Keratinocyte (primary cell): ENCODE measurements around the gene FLRT1. TPM values are rescaled to one million over a fixed set of nuclear protein-coding genes. Genes with fewer than 3 reads are reported as not detected.

ENCODE experiments used
- DNase-seq: peaks from one replicate; pipeline ENCODE4 v3.0.0-alpha.2; 2011; ENCODE audit warnings: low read depth, missing footprints, low spot score
- FAIRE-seq: peaks from 2 replicates; lab custom pipeline; 2011; peaks lifted over from hg19 to GRCh38; lab: Jason Lieb, UNC
- H2AFZ ChIP-seq: 2 replicates; pipeline ENCODE4 v1.6.0; 2012; ENCODE audit warnings: low read length, control low read depth, inconsistent platforms; ENCODE audit not compliant: control insufficient read depth
- H3K27ac ChIP-seq: 2 replicates; pipeline ENCODE4 v1.5.1; 2011; ENCODE audit warnings: low read length; ENCODE audit not compliant: control insufficient read depth, insufficient read depth
- H3K27me3 ChIP-seq: 3 replicates; pipeline ENCODE4 v1.6.0; 2011; ENCODE audit warnings: low read length; ENCODE audit not compliant: control insufficient read depth, insufficient read depth; ENCODE audit errors: extremely low read depth
- H3K36me3 ChIP-seq, 2 experiments: 2 replicates in 1 of 2; 3 replicates in 1 of 2; pipeline ENCODE4 v1.5.1; 2011; ENCODE audit warnings: low read length in 2 of 2, mild to moderate bottlenecking in 1 of 2; ENCODE audit not compliant: control insufficient read depth in 2 of 2, insufficient read depth in 2 of 2; ENCODE audit errors: extremely low read depth in 1 of 2
- H3K4me1 ChIP-seq: 3 replicates; pipeline ENCODE4 v1.5.1; 2011; ENCODE audit warnings: low read length; ENCODE audit not compliant: control insufficient read depth, insufficient read depth; ENCODE audit errors: extremely low read depth
- H3K4me2 ChIP-seq: 3 replicates; pipeline ENCODE4 v1.6.0; 2011; ENCODE audit warnings: low read depth, low read length; ENCODE audit not compliant: control insufficient read depth, insufficient read depth; ENCODE audit errors: extremely low read depth
- H3K4me3 ChIP-seq, 3 experiments: fragments of 200-600 bp in 1 of 3; sonication (generic) in 1 of 3; 2 replicates in 2 of 3; 3 replicates in 1 of 3; pipeline ENCODE4 v1.5.1; 2011 to 2016; ENCODE audit warnings: low read length in 3 of 3, mild to moderate bottlenecking in 3 of 3, control low read depth in 2 of 3, inconsistent platforms in 1 of 3, low read depth in 1 of 3, mixed read lengths in 1 of 3, mixed run types in 1 of 3, moderate library complexity in 1 of 3; ENCODE audit not compliant: control insufficient read depth in 2 of 3, insufficient read depth in 2 of 3; ENCODE audit errors: extremely low read depth in 1 of 3
- H3K79me2 ChIP-seq: 2 replicates; pipeline ENCODE4 v1.6.0; 2012; ENCODE audit warnings: low read length; ENCODE audit not compliant: control insufficient read depth, insufficient read depth
- H3K9ac ChIP-seq: 3 replicates; pipeline ENCODE4 v1.6.0; 2011; ENCODE audit warnings: low read length; ENCODE audit not compliant: control insufficient read depth, insufficient read depth; ENCODE audit errors: extremely low read depth
- H3K9me1 ChIP-seq: 3 replicates; pipeline ENCODE4 v1.6.0; 2011; ENCODE audit warnings: low read length; ENCODE audit not compliant: control insufficient read depth, insufficient read depth; ENCODE audit errors: extremely low read depth
- H3K9me3 ChIP-seq: 2 replicates; pipeline ENCODE4 v1.5.1; 2012; ENCODE audit warnings: low read depth, low read length; ENCODE audit not compliant: control insufficient read depth
- H4K20me1 ChIP-seq: 3 replicates; pipeline ENCODE4 v1.6.0; 2011; ENCODE audit warnings: low read length; ENCODE audit not compliant: control insufficient read depth, insufficient read depth; ENCODE audit errors: extremely low read depth
- EZH2 ChIP-seq: IDR thresholded peaks from one replicate; pipeline ENCODE4 v1.6.1; 2012; ENCODE audit warnings: inconsistent platforms, mild to moderate bottlenecking, low read length, moderate library complexity
- dilution Hi-C: fragments of 300-500 bp; cut with MboI; formaldehyde crosslinking; loops from one replicate; pipeline ENCODE4 v1.7.0; 2020; ENCODE audit warnings: low sequenced_read_pairs; ENCODE audit not compliant: extremely low pct_ligation_motif_present
- polyA plus RNA-seq, 5 experiments: library from polyadenylated mRNA; depleted of rRNA in 3 of 5; stranded (reverse) in 3 of 5; stranded (forward) in 1 of 5; unstranded in 1 of 5; fragments of >200 nt; gene quantifications; 1 replicate in 1 of 5; 2 replicates in 3 of 5; 3 replicates in 1 of 5; pipeline versions ENCODE4 v1.2.1 to v1.2.3, GENCODE V29; 2011 to 2012; ENCODE audit warnings: missing spikeins in 2 of 5, low read depth in 1 of 5, low replicate concordance in 1 of 5
- TF ChIP-seq, protein P1 (sequence below), 3 experiments: IDR thresholded peaks in 1 of 3; conservative IDR thresholded peaks in 1 of 3; optimal IDR thresholded peaks in 1 of 3; 2 replicates in 2 of 3; 3 replicates in 1 of 3; pipeline versions ENCODE3 to v1.5.1; 2011; ENCODE audit warnings: low read length in 3 of 3, mild to moderate bottlenecking in 3 of 3, moderate library complexity in 2 of 3, control low read depth in 1 of 3, inconsistent platforms in 1 of 3; ENCODE audit not compliant: insufficient read depth in 2 of 3; ENCODE audit errors: extremely low read depth in 1 of 3

Gene FLRT1
- polyA plus RNA-seq, 1 donor (not counting 4 experiments of a cell fraction or from before 2014, with no cell fraction given), result not detected

DNA sequence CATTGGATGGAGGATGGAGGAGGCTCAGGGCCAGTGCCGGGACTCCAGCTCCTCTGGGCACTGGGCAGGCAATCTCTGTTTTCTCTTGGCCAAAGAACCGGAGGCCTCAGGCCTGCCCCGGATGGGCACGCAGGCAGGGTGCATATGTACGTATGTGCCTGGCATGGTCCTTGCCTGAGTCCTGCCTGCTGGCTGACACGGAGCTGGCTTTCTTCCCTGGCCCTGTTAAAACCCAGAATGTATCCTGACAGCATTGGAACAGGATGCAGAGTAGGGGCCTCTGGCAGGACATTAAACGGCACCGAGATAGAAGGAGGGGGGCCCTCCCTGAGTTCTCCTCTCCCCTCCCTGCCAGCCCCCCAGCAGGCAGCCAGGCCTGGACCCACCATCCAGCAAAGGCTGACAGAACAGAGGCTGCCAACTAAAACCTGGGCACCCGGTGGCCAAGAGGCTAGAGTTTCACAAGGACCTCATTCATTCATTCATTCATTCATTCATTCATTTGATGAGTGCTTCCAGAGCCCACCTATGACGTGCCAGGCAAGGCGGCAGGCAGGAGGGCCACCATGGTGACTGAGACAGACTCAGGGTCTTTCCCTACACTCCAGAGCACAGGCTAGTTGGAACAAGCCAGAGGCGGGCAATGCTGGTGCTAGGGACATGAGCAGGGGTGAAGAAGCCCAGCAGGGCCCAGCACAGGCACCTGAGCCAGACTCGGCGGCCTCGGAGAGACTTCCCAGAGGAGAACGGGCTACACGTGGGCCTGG is 28.8 kb downstream of the FLRT1 start:
- H3K9me1 ChIP-seq, result no peaks in the 10 kb centered on the region
- no peak overlapping the region for H2AFZ ChIP-seq
- no peaks in the 10 kb centered on the region for H3K9me3 ChIP-seq
- no peak overlapping the region for H3K27ac ChIP-seq
- H3K27me3 ChIP-seq, result peaks cover 19% of the 10 kb centered on the region
- TF ChIP-seq, protein P1, sequence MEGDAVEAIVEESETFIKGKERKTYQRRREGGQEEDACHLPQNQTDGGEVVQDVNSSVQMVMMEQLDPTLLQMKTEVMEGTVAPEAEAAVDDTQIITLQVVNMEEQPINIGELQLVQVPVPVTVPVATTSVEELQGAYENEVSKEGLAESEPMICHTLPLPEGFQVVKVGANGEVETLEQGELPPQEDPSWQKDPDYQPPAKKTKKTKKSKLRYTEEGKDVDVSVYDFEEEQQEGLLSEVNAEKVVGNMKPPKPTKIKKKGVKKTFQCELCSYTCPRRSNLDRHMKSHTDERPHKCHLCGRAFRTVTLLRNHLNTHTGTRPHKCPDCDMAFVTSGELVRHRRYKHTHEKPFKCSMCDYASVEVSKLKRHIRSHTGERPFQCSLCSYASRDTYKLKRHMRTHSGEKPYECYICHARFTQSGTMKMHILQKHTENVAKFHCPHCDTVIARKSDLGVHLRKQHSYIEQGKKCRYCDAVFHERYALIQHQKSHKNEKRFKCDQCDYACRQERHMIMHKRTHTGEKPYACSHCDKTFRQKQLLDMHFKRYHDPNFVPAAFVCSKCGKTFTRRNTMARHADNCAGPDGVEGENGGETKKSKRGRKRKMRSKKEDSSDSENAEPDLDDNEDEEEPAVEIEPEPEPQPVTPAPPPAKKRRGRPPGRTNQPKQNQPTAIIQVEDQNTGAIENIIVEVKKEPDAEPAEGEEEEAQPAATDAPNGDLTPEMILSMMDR (optimal IDR thresholded peaks at IDR 0.05 in 1 of 3, IDR thresholded peaks at IDR 0.05 in 1 of 3, conservative IDR thresholded peaks at IDR 0.05 in 1 of 3; ENCODE audit: extremely low read depth in 1 of 3, insufficient read depth in 2 of 3, low read length in 3 of 3), result no peak
- no peak for TF ChIP-seq EZH2
- H3K36me3 ChIP-seq, result no peaks in the 10 kb centered on the region
- no peak for FAIRE-seq
- no peak overlapping the region for H3K4me2 ChIP-seq
- dilution Hi-C loops, result no loop called here
- no peaks in the 10 kb centered on the region for H3K4me1 ChIP-seq
- H3K4me3 ChIP-seq, result no peak overlapping the region
- DNase-seq, result no peak
- H3K79me2 ChIP-seq, result no peaks in the 10 kb centered on the region
- no peaks in the 10 kb centered on the region for H4K20me1 ChIP-seq
- no peak overlapping the region for H3K9ac ChIP-seq

DNA sequence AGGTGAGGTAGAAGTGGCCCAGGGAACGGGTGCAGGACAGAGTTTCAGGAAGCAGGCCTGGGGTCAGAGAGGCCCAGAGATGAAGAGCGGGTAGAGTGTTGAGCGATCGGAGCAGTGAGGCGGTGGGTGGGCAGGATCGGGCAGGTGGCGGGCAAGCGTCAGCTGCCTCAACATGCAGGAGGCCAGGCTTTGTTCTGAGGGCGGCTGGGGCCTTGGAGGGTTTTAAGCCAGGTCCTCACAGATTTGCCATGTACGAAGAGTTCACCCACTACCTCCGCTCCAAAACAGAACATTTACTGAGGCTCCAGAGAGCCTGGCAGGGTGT is 29.4 kb downstream of the FLRT1 start:
- dilution Hi-C loops, result no loop called here
- Histone ChIP-seq H3K79me2 (no peaks in the 10 kb centered on the region), H4K20me1 (peaks cover 2% of the 10 kb centered on the region), H3K9ac (no peak overlapping the region), H3K4me3 (no peak overlapping the region), H3K9me3 (no peaks in the 10 kb centered on the region), H3K4me2 (no peak overlapping the region), H3K27ac (no peak overlapping the region), H3K4me1 (no peaks in the 10 kb centered on the region), H2AFZ (no peak overlapping the region), H3K9me1 (no peaks in the 10 kb centered on the region), H3K36me3 (no peaks in the 10 kb centered on the region), H3K27me3 (peaks cover 15% of the 10 kb centered on the region)
- no peak for FAIRE-seq
- no peak for DNase-seq
- TF ChIP-seq, protein P1 (optimal IDR thresholded peaks at IDR 0.05 in 1 of 3, IDR thresholded peaks at IDR 0.05 in 1 of 3, conservative IDR thresholded peaks at IDR 0.05 in 1 of 3; ENCODE audit: extremely low read depth in 1 of 3, insufficient read depth in 2 of 3, low read length in 3 of 3), result no peak
- TF ChIP-seq EZH2, result no peak
